HEK293 (cell line): ENCODE results near the gene UCKL1.

Experiments
- IKZF3 ChIP-seq: fragments of 450-650 bp; IDR thresholded peaks from 2 replicates; pipeline ENCODE4 v1.5.0; 2018; ENCODE audit warnings: missing biosample characterization, mild to moderate bottlenecking, missing genetic modification characterization, moderate library complexity
- OVOL3 ChIP-seq: fragments of 450-650 bp; formaldehyde crosslinking; IDR thresholded peaks from 2 replicates; pipeline ENCODE4 v1.5.1; 2016; ENCODE audit warnings: missing biosample characterization, missing genetic modification characterization
- SALL2 ChIP-seq: fragments of 450-650 bp; formaldehyde crosslinking; IDR thresholded peaks from 2 replicates; pipeline ENCODE4 v1.5.0; 2017; ENCODE audit warnings: missing biosample characterization, mild to moderate bottlenecking, missing genetic modification characterization, borderline replicate concordance
- ZBTB8A ChIP-seq: fragments of 450-650 bp; formaldehyde crosslinking; IDR thresholded peaks from 2 replicates; pipeline ENCODE4 v1.5.1; 2016; ENCODE audit warnings: missing biosample characterization, missing genetic modification characterization
- ZNF148 ChIP-seq: fragments of 450-650 bp; formaldehyde crosslinking; IDR thresholded peaks from 2 replicates; pipeline ENCODE4 v1.5.0; 2017; ENCODE audit warnings: missing biosample characterization, missing genetic modification characterization, borderline replicate concordance
- ZNF23 ChIP-seq: fragments of 450-650 bp; formaldehyde crosslinking; IDR thresholded peaks from 2 replicates; pipeline ENCODE4 v1.5.1; 2016; ENCODE audit warnings: missing biosample characterization, missing genetic modification characterization, borderline replicate concordance
- ZNF239 ChIP-seq: fragments of 450-650 bp; formaldehyde crosslinking; IDR thresholded peaks from 2 replicates; pipeline ENCODE4 v1.5.1; 2016; ENCODE audit warnings: missing biosample characterization, missing genetic modification characterization
- ZNF510 ChIP-seq: fragments of 450-650 bp; formaldehyde crosslinking; IDR thresholded peaks from 2 replicates; pipeline ENCODE4 v1.5.1; 2018; ENCODE audit warnings: mild to moderate bottlenecking, missing genetic modification characterization, missing biosample characterization; ENCODE audit not compliant: insufficient replicate concordance
- ZNF558 ChIP-seq: fragments of 450-650 bp; formaldehyde crosslinking; IDR thresholded peaks from 2 replicates; pipeline ENCODE4 v1.5.1; 2016; ENCODE audit warnings: missing biosample characterization, missing genetic modification characterization
- ZNF561 ChIP-seq: fragments of 450-650 bp; IDR thresholded peaks from 2 replicates; pipeline ENCODE4 v1.5.1; 2018; ENCODE audit warnings: missing biosample characterization, missing genetic modification characterization, borderline replicate concordance
- TF ChIP-seq, protein P1 (sequence below): fragments of 450-650 bp; formaldehyde crosslinking; IDR thresholded peaks from 2 replicates; pipeline ENCODE4 v1.5.1; 2016; ENCODE audit warnings: missing biosample characterization, missing genetic modification characterization
- TF ChIP-seq, protein P2 (sequence below): fragments of 450-650 bp; formaldehyde crosslinking; optimal IDR thresholded peaks from 2 replicates; pipeline ENCODE3; 2016; ENCODE audit warnings: missing biosample characterization, mild to moderate bottlenecking, missing genetic modification characterization
- TF ChIP-seq, protein P3 (sequence below): fragments of 450-650 bp; formaldehyde crosslinking; IDR thresholded peaks from 2 replicates; pipeline ENCODE4 v1.5.1; 2016; ENCODE audit warnings: missing biosample characterization, missing genetic modification characterization
- TF ChIP-seq, protein P4 (sequence below): fragments of 450-650 bp; formaldehyde crosslinking; IDR thresholded peaks from 2 replicates; pipeline ENCODE4 v1.5.1; 2016; ENCODE audit warnings: missing biosample characterization, missing genetic modification characterization, borderline replicate concordance

- TF ChIP-seq, protein P1, sequence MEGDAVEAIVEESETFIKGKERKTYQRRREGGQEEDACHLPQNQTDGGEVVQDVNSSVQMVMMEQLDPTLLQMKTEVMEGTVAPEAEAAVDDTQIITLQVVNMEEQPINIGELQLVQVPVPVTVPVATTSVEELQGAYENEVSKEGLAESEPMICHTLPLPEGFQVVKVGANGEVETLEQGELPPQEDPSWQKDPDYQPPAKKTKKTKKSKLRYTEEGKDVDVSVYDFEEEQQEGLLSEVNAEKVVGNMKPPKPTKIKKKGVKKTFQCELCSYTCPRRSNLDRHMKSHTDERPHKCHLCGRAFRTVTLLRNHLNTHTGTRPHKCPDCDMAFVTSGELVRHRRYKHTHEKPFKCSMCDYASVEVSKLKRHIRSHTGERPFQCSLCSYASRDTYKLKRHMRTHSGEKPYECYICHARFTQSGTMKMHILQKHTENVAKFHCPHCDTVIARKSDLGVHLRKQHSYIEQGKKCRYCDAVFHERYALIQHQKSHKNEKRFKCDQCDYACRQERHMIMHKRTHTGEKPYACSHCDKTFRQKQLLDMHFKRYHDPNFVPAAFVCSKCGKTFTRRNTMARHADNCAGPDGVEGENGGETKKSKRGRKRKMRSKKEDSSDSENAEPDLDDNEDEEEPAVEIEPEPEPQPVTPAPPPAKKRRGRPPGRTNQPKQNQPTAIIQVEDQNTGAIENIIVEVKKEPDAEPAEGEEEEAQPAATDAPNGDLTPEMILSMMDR (tag by site-specific recombination), result no peak
- TF ChIP-seq OVOL3 (tag by site-specific recombination) (no peak), SALL2 (tag by site-specific recombination) (no peak), IKZF3 (tag by site-specific recombination) (no peak), ZBTB8A (no peak), ZNF510 (tag by site-specific recombination) (no peak), ZNF558 (tag by site-specific recombination) (no peak), ZNF239 (tag by site-specific recombination) (no peak), ZNF23 (tag by site-specific recombination) (no peak), ZNF148 (tag by site-specific recombination) (no peak), ZNF561 (tag by site-specific recombination) (no peak)
- TF ChIP-seq, protein P2, sequence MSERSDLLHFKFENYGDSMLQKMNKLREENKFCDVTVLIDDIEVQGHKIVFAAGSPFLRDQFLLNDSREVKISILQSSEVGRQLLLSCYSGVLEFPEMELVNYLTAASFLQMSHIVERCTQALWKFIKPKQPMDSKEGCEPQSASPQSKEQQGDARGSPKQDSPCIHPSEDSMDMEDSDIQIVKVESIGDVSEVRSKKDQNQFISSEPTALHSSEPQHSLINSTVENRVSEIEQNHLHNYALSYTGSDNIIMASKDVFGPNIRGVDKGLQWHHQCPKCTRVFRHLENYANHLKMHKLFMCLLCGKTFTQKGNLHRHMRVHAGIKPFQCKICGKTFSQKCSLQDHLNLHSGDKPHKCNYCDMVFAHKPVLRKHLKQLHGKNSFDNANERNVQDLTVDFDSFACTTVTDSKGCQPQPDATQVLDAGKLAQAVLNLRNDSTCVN, result no peak
- TF ChIP-seq, protein P3, sequence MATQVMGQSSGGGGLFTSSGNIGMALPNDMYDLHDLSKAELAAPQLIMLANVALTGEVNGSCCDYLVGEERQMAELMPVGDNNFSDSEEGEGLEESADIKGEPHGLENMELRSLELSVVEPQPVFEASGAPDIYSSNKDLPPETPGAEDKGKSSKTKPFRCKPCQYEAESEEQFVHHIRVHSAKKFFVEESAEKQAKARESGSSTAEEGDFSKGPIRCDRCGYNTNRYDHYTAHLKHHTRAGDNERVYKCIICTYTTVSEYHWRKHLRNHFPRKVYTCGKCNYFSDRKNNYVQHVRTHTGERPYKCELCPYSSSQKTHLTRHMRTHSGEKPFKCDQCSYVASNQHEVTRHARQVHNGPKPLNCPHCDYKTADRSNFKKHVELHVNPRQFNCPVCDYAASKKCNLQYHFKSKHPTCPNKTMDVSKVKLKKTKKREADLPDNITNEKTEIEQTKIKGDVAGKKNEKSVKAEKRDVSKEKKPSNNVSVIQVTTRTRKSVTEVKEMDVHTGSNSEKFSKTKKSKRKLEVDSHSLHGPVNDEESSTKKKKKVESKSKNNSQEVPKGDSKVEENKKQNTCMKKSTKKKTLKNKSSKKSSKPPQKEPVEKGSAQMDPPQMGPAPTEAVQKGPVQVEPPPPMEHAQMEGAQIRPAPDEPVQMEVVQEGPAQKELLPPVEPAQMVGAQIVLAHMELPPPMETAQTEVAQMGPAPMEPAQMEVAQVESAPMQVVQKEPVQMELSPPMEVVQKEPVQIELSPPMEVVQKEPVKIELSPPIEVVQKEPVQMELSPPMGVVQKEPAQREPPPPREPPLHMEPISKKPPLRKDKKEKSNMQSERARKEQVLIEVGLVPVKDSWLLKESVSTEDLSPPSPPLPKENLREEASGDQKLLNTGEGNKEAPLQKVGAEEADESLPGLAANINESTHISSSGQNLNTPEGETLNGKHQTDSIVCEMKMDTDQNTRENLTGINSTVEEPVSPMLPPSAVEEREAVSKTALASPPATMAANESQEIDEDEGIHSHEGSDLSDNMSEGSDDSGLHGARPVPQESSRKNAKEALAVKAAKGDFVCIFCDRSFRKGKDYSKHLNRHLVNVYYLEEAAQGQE (tag by site-specific recombination), result no peak
- TF ChIP-seq, protein P4, sequence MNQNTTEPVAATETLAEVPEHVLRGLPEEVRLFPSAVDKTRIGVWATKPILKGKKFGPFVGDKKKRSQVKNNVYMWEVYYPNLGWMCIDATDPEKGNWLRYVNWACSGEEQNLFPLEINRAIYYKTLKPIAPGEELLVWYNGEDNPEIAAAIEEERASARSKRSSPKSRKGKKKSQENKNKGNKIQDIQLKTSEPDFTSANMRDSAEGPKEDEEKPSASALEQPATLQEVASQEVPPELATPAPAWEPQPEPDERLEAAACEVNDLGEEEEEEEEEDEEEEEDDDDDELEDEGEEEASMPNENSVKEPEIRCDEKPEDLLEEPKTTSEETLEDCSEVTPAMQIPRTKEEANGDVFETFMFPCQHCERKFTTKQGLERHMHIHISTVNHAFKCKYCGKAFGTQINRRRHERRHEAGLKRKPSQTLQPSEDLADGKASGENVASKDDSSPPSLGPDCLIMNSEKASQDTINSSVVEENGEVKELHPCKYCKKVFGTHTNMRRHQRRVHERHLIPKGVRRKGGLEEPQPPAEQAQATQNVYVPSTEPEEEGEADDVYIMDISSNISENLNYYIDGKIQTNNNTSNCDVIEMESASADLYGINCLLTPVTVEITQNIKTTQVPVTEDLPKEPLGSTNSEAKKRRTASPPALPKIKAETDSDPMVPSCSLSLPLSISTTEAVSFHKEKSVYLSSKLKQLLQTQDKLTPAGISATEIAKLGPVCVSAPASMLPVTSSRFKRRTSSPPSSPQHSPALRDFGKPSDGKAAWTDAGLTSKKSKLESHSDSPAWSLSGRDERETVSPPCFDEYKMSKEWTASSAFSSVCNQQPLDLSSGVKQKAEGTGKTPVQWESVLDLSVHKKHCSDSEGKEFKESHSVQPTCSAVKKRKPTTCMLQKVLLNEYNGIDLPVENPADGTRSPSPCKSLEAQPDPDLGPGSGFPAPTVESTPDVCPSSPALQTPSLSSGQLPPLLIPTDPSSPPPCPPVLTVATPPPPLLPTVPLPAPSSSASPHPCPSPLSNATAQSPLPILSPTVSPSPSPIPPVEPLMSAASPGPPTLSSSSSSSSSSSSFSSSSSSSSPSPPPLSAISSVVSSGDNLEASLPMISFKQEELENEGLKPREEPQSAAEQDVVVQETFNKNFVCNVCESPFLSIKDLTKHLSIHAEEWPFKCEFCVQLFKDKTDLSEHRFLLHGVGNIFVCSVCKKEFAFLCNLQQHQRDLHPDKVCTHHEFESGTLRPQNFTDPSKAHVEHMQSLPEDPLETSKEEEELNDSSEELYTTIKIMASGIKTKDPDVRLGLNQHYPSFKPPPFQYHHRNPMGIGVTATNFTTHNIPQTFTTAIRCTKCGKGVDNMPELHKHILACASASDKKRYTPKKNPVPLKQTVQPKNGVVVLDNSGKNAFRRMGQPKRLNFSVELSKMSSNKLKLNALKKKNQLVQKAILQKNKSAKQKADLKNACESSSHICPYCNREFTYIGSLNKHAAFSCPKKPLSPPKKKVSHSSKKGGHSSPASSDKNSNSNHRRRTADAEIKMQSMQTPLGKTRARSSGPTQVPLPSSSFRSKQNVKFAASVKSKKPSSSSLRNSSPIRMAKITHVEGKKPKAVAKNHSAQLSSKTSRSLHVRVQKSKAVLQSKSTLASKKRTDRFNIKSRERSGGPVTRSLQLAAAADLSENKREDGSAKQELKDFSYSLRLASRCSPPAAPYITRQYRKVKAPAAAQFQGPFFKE (tag by site-specific recombination), result no peak
Observed at GRCh38 chr20:63963784-63964301, 7.6 kb upstream of the UCKL1 start.
